Measurements from ENCODE around the gene ZNF69.

- no peak for TF ChIP-seq CTCF (IDR thresholded peaks at IDR 0.05)
- no peak for TF ChIP-seq ZFX (IDR thresholded peaks at IDR 0.05; ENCODE audit: borderline replicate concordance)
Observed at GRCh38 chr19:11927227-11927626, 39.6 kb downstream of the ZNF69 start.
